Stimulated activated CD4-positive, alpha-beta T cell treated with anti-CD3 and anti-CD28 coated beads, Interleukin-15, amount 100 ng/mL, for 1 hour (primary cell): ENCODE results near the gene MCM9.

Experiments
- DNase-seq, 2 donors: peaks; one replicate each; pipeline ENCODE4 v3.0.0-alpha.2; 2020; ENCODE audit warnings: low read depth in 1 of 2, low spot score in 1 of 2

Gene MCM9

GRCh38 chr6:118934461-118935330 lies at the start of gene MCM9:
TSS of gene MCM9 (minus strand) at chr6:118935159. CDS start at chr6:118931723, 3,436 bp downstream.
- DNase-seq: peak; percentile 82 to 84

GRCh38 chr6:118984342-118984741 lies 49.4 kb upstream of the MCM9 start:
- DNase-seq: no peak

- DNase-seq: no peak
Observed at GRCh38 chr6:118982575-118982911, 47.6 kb upstream of the MCM9 start.

- no peak for DNase-seq
Observed at GRCh38 chr6:118981884-118982574, 47.1 kb upstream of the MCM9 start.

- no peak for DNase-seq
Observed at GRCh38 chr6:118980063-118980462, 45.1 kb upstream of the MCM9 start.

GRCh38 chr6:118974790-118975189 lies 39.8 kb upstream of the MCM9 start:
- DNase-seq: no peak

- no peak for DNase-seq
Observed at GRCh38 chr6:118971682-118972081, 36.7 kb upstream of the MCM9 start.

- no peak for DNase-seq
Observed at GRCh38 chr6:118970866-118971265, 35.9 kb upstream of the MCM9 start.

GRCh38 chr6:118968416-118968815 lies 33.5 kb upstream of the MCM9 start:
- no peak for DNase-seq

GRCh38 chr6:118967239-118967638 lies 32.3 kb upstream of the MCM9 start:
- DNase-seq: no peak

GRCh38 chr6:118965843-118966370 lies 30.9 kb upstream of the MCM9 start:
- DNase-seq: no peak

GRCh38 chr6:118965371-118965770 lies 30.4 kb upstream of the MCM9 start:
- no peak for DNase-seq

GRCh38 chr6:118963003-118963402 lies 28.0 kb upstream of the MCM9 start:
- no peak for DNase-seq

GRCh38 chr6:118959903-118960302 lies 24.9 kb upstream of the MCM9 start:
- DNase-seq: no peak

- no peak for DNase-seq
Observed at GRCh38 chr6:118953391-118953790, 18.4 kb upstream of the MCM9 start.

GRCh38 chr6:118952683-118953082 lies 17.7 kb upstream of the MCM9 start:
- no peak for DNase-seq

GRCh38 chr6:118945217-118945616 lies 10.3 kb upstream of the MCM9 start:
- no peak for DNase-seq

GRCh38 chr6:118940770-118941169 lies 5.8 kb upstream of the MCM9 start:
- no peak for DNase-seq

GRCh38 chr6:118939683-118940082 lies 4.7 kb upstream of the MCM9 start:
- no peak for DNase-seq

GRCh38 chr6:118935978-118936703 lies 1.2 kb upstream of the MCM9 start:
- DNase-seq: no peak

- no peak for DNase-seq
Observed at GRCh38 chr6:118935331-118935668, 341 bp upstream of the MCM9 start.
